Fibroblast of lung (primary cell): ENCODE measurements around the gene TNFRSF1A. TPM values are rescaled to one million over a fixed set of nuclear protein-coding genes. Genes with fewer than 3 reads are reported as not detected.
A peak's percentile ranks its signal among the peaks of the same experiment; 100 is the strongest.

ENCODE experiments used
- DNase-seq, 2 donors: peaks; one replicate each; pipeline versions ENCODE4 v3.0.0 to v3.0.0-alpha.2; 2010; ENCODE audit warnings: low read depth in 2 of 2
- H2AFZ ChIP-seq: 2 replicates; pipeline ENCODE4 v1.5.1; 2012; ENCODE audit warnings: low read length, control low read depth, inconsistent platforms
- H3K27ac ChIP-seq: 2 replicates; pipeline ENCODE4 v1.5.1; 2011; ENCODE audit warnings: low read length, control low read depth; ENCODE audit not compliant: insufficient read depth
- H3K27me3 ChIP-seq: 2 replicates; pipeline ENCODE4 v1.5.1; 2011; ENCODE audit warnings: mild to moderate bottlenecking, low read length; ENCODE audit not compliant: control insufficient read depth, insufficient read depth
- H3K36me3 ChIP-seq: 2 replicates; pipeline ENCODE4 v1.5.1; 2011; ENCODE audit warnings: low read length; ENCODE audit not compliant: control insufficient read depth, insufficient read depth
- H3K4me1 ChIP-seq: 2 replicates; pipeline ENCODE4 v1.5.1; 2011; ENCODE audit warnings: low read length; ENCODE audit not compliant: control insufficient read depth, insufficient read depth; ENCODE audit errors: extremely low read depth
- H3K4me2 ChIP-seq: 2 replicates; pipeline ENCODE4 v1.5.1; 2011; ENCODE audit warnings: low read length, control low read depth; ENCODE audit not compliant: insufficient read depth; ENCODE audit errors: extremely low read depth
- H3K4me3 ChIP-seq, 4 experiments: fragments of 200-600 bp in 1 of 4; sonication (generic) in 1 of 4; replicated peaks in 1 of 4; 2 replicates each; pipeline ENCODE4 v1.5.1; 2011 to 2016; ENCODE audit warnings: low read length in 4 of 4, low read depth in 3 of 4, mild to moderate bottlenecking in 3 of 4, control low read depth in 2 of 4, inconsistent platforms in 1 of 4, mixed read lengths in 1 of 4; ENCODE audit not compliant: insufficient read depth in 1 of 4; ENCODE audit errors: control extremely low read depth in 1 of 4
- H3K79me2 ChIP-seq: 2 replicates; pipeline ENCODE4 v1.5.1; 2012; ENCODE audit warnings: mild to moderate bottlenecking, low read length, inconsistent platforms; ENCODE audit not compliant: control insufficient read depth, insufficient read depth
- H3K9ac ChIP-seq: 2 replicates; pipeline ENCODE4 v1.5.1; 2011; ENCODE audit warnings: mild to moderate bottlenecking, low read length, control low read depth; ENCODE audit not compliant: insufficient read depth
- H3K9me3 ChIP-seq: 2 replicates; pipeline ENCODE4 v1.5.1; 2012; ENCODE audit warnings: low read depth, low read length; ENCODE audit not compliant: control insufficient read depth, insufficient read depth
- H4K20me1 ChIP-seq: 2 replicates; pipeline ENCODE4 v1.5.1; 2011; ENCODE audit warnings: low read length; ENCODE audit not compliant: control insufficient read depth, insufficient read depth; ENCODE audit errors: extremely low read depth
- EZH2 ChIP-seq: IDR thresholded peaks from 2 replicates; pipeline ENCODE4 v1.5.1; 2012; ENCODE audit warnings: low read length, control low read depth, mild to moderate bottlenecking; ENCODE audit errors: missing control alignments
- polyA plus RNA-seq, 2 donors: library from polyadenylated mRNA; depleted of rRNA in 1 of 2; stranded (reverse) in 1 of 2; unstranded in 1 of 2; fragments of >200 nt; gene quantifications; 2 replicates each; pipeline ENCODE4 v1.2.1, GENCODE V29; 2011 to 2012; ENCODE audit warnings: missing spikeins in 1 of 2
- total RNA-seq: library from RNA; depleted of rRNA; stranded (reverse); fragments of >200 nt; gene quantifications from 2 replicates; pipeline ENCODE4 v1.2.1, GENCODE V29; 2014
- TF ChIP-seq, protein P1 (sequence below), 2 donors: IDR thresholded peaks in 1 of 2; conservative IDR thresholded peaks in 1 of 2; 1 replicate in 1 of 2; 2 replicates in 1 of 2; pipeline ENCODE4 v1.5.1; 2011 to 2012; ENCODE audit warnings: low read length in 2 of 2, control low read depth in 1 of 2, inconsistent platforms in 1 of 2, low read depth in 1 of 2, mild to moderate bottlenecking in 1 of 2

TNFRSF1A gene
- total and polyA plus RNA-seq, 2 donors (not counting 1 experiment from before 2014, with no cell fraction given), result 157 to 257 TPM

GRCh38 chr12:6280672-6281071 is 61.2 kb downstream of the TNFRSF1A start:
- peak overlapping the region; percentile 63 for H3K27ac ChIP-seq
- H4K20me1 ChIP-seq, result no peaks in the 10 kb centered on the region
- H3K36me3 ChIP-seq, result no peaks in the 10 kb centered on the region
- no peak overlapping the region for H2AFZ ChIP-seq
- no peak for TF ChIP-seq EZH2
- TF ChIP-seq, protein P1, sequence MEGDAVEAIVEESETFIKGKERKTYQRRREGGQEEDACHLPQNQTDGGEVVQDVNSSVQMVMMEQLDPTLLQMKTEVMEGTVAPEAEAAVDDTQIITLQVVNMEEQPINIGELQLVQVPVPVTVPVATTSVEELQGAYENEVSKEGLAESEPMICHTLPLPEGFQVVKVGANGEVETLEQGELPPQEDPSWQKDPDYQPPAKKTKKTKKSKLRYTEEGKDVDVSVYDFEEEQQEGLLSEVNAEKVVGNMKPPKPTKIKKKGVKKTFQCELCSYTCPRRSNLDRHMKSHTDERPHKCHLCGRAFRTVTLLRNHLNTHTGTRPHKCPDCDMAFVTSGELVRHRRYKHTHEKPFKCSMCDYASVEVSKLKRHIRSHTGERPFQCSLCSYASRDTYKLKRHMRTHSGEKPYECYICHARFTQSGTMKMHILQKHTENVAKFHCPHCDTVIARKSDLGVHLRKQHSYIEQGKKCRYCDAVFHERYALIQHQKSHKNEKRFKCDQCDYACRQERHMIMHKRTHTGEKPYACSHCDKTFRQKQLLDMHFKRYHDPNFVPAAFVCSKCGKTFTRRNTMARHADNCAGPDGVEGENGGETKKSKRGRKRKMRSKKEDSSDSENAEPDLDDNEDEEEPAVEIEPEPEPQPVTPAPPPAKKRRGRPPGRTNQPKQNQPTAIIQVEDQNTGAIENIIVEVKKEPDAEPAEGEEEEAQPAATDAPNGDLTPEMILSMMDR (conservative IDR thresholded peaks at IDR 0.05 in 1 of 2, IDR thresholded peaks at IDR 0.05 in 1 of 2; ENCODE audit: low read depth in 1 of 2, low read length in 2 of 2), result no peak
- H3K9me3 ChIP-seq, result no peaks in the 10 kb centered on the region
- H3K9ac ChIP-seq, result no peak overlapping the region
- DNase-seq, result no peak
- no peaks in the 10 kb centered on the region for H3K79me2 ChIP-seq
- peaks cover 33% of the 10 kb centered on the region for H3K4me1 ChIP-seq
- no peaks in the 10 kb centered on the region for H3K27me3 ChIP-seq
- H3K4me3 ChIP-seq, result no peak overlapping the region
- H3K4me2 ChIP-seq, result no peak overlapping the region

DNA sequence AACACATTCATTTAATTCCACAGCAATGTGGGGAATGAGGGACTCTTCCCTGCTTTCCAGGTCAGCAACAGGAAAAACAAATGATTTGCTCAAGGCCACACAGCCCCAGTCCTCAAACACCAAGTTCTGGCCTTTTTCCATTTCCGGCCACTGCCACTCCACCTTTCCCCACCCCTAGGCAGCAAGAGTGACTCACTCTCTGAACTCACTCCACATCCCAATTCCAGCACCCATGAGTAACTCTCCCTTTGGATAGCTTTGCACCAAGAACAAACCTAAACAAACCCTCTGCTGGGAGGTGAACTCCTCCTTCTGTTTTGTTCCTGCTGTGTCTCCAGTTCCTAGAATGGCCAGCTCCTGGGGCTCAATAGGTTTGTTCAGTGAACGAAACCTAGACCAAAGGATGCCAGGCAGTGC is 61.8 kb downstream of the TNFRSF1A start:
- Histone ChIP-seq H3K9ac (no peak overlapping the region), H3K4me1 (peaks cover 28% of the 10 kb centered on the region), H3K79me2 (no peaks in the 10 kb centered on the region), H3K4me2 (peak overlapping the region; percentile 66), H3K4me3 (no peak overlapping the region), H2AFZ (no peak overlapping the region), H3K27ac (peak overlapping the region; percentile 63), H4K20me1 (no peaks in the 10 kb centered on the region), H3K27me3 (peaks cover 2% of the 10 kb centered on the region), H3K36me3 (no peaks in the 10 kb centered on the region), H3K9me3 (no peaks in the 10 kb centered on the region)
- DNase-seq, result peak; percentile 93
- TF ChIP-seq EZH2, result no peak
- TF ChIP-seq, protein P1 (conservative IDR thresholded peaks at IDR 0.05 in 1 of 2, IDR thresholded peaks at IDR 0.05 in 1 of 2; ENCODE audit: low read depth in 1 of 2, low read length in 2 of 2), result peak in 1 of 2 donors; percentile 14

DNA sequence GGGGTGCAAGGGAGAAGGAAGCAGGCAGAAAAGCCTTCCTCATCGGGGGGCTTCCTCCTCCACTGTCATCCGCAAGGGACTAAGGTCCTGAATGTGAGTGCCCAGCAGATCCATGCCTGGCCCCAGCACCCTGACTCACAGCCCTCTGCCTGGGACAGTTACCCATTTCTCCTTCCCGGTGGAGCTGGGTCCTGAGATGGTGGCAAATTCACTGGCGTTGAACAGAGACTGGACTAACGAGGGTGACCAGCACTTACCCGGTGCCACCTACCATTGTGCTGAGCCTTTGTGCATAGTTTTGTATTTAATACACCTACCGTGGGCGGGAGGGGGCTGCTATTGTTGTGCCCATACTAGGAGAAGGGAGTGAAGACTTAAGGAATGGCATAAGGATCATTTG is 62.2 kb downstream of the TNFRSF1A start:
- no peak overlapping the region for H2AFZ ChIP-seq
- H3K79me2 ChIP-seq, result no peaks in the 10 kb centered on the region
- no peaks in the 10 kb centered on the region for H3K9me3 ChIP-seq
- no peaks in the 10 kb centered on the region for H3K36me3 ChIP-seq
- H3K27me3 ChIP-seq, result peaks cover 3% of the 10 kb centered on the region
- no peak overlapping the region for H3K4me3 ChIP-seq
- H3K27ac ChIP-seq, result peak overlapping the region; percentile 63
- no peak overlapping the region for H3K9ac ChIP-seq
- peaks cover 25% of the 10 kb centered on the region for H3K4me1 ChIP-seq
- no peaks in the 10 kb centered on the region for H4K20me1 ChIP-seq
- no peak for DNase-seq
- peak overlapping the region; percentile 66 for H3K4me2 ChIP-seq
- TF ChIP-seq, protein P1 (conservative IDR thresholded peaks at IDR 0.05 in 1 of 2, IDR thresholded peaks at IDR 0.05 in 1 of 2; ENCODE audit: low read depth in 1 of 2, low read length in 2 of 2), result no peak
- TF ChIP-seq EZH2, result no peak
